Cardiac septum (tissue), 1 donor: Measurements from ENCODE around the gene COL19A1. TPM values are rescaled to one million over a fixed set of nuclear protein-coding genes. Genes with fewer than 3 reads are reported as not detected.
"Not testable (repeated sequence)": the region's sequence is repeated elsewhere in the genome, so short reads cannot be mapped to it uniquely, and the experiment has no call there.

Source experiments
- DNase-seq: peaks from one replicate; pipeline ENCODE4 v3.0.0-alpha.2; 2020; ENCODE audit warnings: low spot score
- intact Hi-C: fragments of 100-400 bp; cut with DNase I; formaldehyde crosslinking; loops from one replicate; pipeline ENCODE4 v1.14.0; 2022
- total RNA-seq: library from RNA; stranded (reverse); fragmentation: NEBNext Ultra II Directional; extraction: Animal tissue kit (Norgen Biotek cat#: 25700); gene quantifications from one replicate; pipeline ENCODE4 v1.2.1, GENCODE V29; 2021
- donor health status: DM: no; HTN: no; CAD: no.

COL19A1 gene
- total RNA-seq, 1 donor from 2014 or later: 3.3 TPM

- intact Hi-C loops: no loop called here
- DNase-seq: no peak
These were observed 78.8 kb downstream of the COL19A1 start for GRCh38 chr6:69945192-69945591.

DNA sequence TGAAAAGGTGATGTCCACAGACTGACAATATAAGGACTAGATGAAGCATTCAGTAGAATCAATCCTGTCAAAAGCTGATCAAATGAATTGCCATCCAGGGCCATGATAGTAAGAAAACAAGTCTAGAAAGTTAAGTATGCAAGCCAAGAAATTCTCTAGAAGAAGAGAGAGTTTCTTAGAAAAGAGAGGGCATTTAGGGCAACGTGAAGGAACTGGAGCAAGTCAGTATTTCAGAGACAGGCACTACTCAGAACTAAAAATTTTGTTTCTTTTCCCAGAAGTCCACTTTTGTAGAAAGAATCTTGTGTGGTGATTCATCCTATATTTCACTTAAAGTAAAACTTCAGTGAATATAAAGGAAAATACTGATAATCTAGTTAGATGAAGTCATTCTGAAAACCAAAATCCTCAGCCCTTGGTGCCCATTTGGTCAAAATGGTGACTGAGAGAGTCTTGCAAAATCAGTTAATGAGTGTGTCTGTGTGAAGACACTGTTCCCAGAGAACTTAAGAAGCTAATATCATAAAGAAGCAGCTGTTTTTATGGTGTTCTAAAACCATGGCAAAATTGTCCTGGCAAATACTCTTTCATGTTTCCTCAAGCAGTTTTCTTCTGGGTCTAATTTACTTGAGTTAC is 82.2 kb downstream of the COL19A1 start:
- intact Hi-C loops: no loop called here
- no peak for DNase-seq

DNA sequence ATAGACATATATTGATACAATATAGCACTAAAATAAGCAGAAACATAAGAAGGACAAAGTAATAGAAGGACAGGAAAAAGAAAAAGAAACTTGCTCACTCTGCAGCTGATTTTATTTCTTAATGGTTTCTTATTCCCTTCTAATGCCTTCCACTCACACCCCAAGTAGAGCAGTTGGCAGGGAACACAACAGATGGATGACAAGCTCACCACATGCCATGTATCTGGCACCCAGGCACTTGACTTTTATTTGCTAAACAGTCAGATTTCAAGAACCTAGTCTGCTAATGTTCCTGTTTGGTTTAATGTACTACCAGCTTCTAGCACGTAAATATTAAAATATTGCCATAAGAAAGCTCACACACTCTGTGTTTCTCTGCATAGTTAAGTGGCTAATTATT is 87.1 kb downstream of the COL19A1 start:
- intact Hi-C loops: no loop called here
- DNase-seq: no peak

GRCh38 chr6:69954733-69955132 is 88.4 kb downstream of the COL19A1 start:
- intact Hi-C loops: no loop called here
- no peak for DNase-seq

DNA sequence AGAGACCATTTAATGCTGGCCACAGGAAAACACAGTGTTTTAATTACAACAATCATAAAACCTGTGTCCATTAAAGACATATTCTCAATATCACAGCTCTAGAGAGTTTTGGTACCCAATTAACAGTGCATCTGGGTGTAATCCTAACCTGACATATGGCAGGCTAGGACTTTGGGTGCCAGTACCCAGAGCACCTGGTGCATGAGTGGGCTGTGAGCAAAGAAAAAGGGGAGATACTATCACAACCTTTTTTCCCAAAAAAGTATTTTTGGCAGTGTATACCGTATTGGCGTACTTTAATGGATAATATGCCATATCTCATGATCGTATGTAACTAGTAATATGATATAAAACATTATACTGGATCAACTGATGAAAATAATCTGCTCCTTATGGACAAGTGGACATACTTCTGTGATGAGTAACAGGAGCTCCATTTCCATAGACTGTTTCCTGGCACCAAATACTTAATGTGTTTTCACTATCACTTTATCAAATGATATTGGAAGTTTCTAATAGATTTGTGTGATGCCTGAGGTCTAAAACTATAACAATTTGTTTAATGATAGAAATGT is 91.7 kb downstream of the COL19A1 start:
- DNase-seq: no peak
- intact Hi-C loops: no loop called here

GRCh38 chr6:69958978-69959377 is 92.6 kb downstream of the COL19A1 start:
- DNase-seq: no peak
- intact Hi-C loops: no loop called here

DNA sequence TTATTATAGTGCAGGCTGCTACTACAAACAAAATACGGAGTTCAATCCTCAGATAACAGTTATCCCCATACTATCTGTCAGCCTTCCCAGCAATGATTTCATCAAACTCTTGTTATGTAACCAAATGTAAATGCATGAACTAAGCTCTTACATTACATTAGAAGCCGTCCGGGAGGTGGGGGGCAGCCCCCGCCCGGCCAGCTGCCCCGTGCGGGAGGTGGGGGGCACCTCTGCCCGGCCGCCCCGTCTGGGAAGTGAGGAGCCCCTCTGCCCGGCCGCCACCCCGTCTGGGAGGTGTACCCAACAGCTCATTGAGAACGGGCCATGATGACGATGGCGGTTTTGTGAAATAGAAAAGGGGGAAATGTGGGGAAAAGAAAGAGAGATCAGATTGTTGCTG is 99.6 kb downstream of the COL19A1 start:
- intact Hi-C loops, DNase-seq: not testable (repeated sequence)

- intact Hi-C loops: no loop called here
These were observed 106.8 kb downstream of the COL19A1 start for GRCh38 chr6:69973138-69973537.

DNA sequence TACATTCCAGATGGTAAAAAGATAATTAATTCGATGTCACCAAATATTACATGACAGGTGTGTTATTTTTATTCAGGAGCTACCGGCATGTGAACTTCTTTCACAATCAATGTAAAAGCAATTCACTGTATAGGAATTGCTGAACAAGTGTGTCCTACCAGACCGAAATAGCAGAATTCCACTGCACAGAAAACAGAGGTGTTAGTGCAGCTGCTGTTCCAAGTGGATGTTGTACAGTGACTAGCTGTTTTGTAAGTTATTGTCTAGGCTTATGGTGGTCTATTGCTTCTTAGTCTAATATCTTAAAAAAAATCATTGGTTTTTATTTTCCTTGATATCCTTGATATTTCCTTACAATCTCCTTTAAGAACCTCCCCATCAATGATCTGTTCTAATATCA is 107.4 kb downstream of the COL19A1 start:
- intact Hi-C loops: no loop called here
- no peak for DNase-seq

More at GRCh38 chr6:69973138-69973537, 106.8 kb downstream of the COL19A1 start:
- DNase-seq: no peak

- intact Hi-C loops: no loop called here
- no peak for DNase-seq
These were observed 107.8 kb downstream of the COL19A1 start for GRCh38 chr6:69974193-69974592.

DNA sequence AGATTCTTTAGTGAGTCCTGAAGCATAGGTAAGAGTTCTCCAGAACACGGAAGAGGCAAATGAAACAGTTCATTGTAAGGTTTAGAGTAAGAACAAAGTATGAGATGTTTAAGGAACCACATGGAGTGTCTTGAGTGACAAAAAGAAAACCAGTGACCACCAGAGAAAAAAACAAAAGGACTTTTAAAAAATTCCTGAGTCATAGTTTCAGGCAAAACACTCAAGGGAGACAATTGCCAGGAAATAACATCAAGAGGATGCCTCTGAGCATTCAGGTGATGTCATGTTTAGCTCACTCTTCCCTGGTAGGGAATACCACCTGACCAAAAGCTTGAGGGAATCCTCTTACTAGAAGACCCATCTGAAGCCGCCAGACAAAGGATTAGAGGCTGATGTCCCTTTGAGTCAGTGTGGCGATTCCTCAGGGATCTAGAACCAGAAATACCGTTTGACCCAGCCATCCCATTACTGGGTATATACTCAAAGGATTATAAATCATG is 110.3 kb downstream of the COL19A1 start:
- intact Hi-C loops: no loop called here
- DNase-seq: no peak

DNA sequence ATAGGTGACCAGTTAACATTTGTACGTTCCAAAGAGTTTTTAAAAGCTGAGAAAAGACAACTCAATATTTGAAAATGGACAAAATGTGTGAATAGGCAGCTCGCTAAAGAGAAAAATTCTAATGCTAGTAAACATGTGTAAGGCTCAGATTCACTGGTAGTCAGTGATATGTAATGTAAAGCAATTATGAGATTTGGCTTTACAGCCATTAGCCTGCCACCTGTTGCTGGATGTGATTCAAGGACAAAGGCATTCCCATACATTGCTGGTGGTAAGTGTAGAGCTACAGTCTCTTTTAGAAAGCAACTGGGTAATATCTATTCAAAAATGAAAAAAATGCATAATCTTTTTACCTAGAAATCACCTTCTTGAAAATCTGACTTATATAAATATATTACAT is 114.3 kb downstream of the COL19A1 start:
- DNase-seq: no peak
- intact Hi-C loops: no loop called here

DNA sequence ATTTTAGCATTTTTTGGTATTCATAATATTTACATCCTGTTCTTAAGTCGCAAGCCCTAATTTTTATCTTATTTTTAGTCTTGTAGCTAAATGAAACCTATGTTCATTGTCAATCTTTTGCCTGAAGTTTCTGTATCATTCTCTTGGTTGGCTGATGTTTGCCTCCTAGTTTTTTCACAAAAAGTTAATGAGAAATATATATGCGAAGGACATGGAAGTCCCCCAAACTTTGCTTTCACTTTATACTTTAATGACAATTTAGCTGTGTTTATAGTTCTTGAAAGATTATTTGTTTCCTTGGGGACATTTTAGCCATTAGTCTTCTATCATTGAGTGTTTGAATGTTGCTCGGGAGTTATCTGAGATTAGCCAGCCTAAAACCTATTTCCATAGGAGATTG is 118.2 kb downstream of the COL19A1 start:
- intact Hi-C loops: no loop called here
- no peak for DNase-seq

- intact Hi-C loops: no loop called here
- DNase-seq: no peak
These were observed 118.8 kb downstream of the COL19A1 start for GRCh38 chr6:69985180-69985579.

DNA sequence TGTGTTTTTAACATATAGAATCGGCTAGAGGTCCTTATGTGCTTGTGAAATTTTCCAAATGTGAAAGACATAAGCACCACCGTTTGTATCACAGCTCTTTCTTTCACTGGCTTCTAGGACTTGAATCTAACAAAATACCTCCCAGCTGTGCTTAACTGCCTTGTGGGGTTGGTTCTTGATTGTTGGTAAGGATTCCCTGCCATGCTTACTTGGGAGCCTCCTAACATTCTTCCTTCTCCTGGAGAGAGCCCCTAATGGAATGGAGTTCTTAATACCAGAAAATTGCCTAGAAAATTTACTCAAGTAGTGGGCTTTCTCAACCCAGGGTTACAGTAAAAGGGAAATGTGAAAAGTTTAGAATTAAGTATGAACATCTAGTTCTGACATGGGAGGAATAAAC is 121.2 kb downstream of the COL19A1 start:
- intact Hi-C loops: no loop called here
- DNase-seq: no peak

GRCh38 chr6:69988458-69989126 is 122.2 kb downstream of the COL19A1 start:
- intact Hi-C loops: no loop called here
- DNase-seq: no peak

GRCh38 chr6:69994251-69994650 is 127.9 kb downstream of the COL19A1 start:
- intact Hi-C loops: no loop called here
- DNase-seq: no peak

DNA sequence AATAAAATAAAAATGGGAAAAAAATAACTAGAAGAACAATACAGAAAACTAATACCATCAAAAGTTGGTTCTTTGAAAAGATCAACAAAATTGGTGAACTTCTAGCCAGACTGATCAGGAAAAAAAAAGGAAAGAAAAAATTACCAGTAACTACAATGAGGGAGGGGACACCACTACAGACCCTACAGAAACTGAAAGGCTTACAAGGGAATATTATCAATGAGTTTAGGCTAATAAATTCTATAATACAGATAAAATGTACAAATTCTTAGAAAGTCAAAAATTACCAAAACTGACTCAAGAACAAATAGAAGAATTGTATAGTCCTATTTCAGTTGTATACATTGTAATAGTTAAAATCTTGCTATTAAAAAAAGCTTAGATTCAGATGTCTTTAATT is 141.8 kb downstream of the COL19A1 start:
- intact Hi-C loops: no loop called here
- DNase-seq: no peak

DNA sequence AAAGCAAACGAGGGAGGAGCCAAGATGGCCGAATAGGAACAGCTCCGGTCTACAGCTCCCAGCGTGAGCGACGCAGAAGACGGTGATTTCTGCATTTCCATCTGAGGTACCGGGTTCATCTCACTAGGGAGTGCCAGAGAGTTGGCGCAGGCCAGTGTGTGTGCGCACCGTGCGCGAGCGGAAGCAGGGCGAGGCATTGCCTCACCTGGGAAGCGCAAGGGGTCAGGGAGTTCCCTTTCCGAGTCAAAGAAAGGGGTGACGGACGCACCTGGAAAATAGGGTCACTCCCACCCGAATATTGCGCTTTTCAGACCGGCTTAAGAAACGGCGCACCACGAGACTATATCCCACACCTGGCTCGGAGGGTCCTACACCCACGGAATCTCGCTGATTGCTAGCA is 144.0 kb downstream of the COL19A1 start:
- intact Hi-C loops: not testable (repeated sequence)

GRCh38 chr6:70023201-70023600 is 156.8 kb downstream of the COL19A1 start:
- DNase-seq, intact Hi-C loops: not testable (repeated sequence)

More for the DNA sequence above, 144.0 kb downstream of the COL19A1 start:
- not testable (repeated sequence) for DNase-seq

DNA sequence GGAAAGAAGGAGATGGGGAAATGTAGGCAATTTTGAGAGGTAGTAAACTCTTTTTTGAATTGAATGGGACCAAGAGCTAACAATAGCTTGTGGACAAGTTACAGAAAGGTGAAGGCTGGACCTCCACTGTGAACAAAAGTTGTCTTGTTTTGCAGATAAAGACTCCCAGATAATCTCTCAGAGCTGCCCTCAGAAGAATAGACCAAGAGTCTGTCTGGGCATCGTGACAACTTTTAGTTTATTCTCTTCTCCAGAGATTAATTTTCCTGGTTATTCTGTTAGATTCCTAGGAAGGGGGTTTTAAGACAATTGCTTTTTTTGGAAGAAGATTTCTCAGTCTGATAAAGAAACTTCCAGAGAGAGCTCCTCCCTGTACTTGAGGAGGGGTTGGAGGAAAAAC is 161.9 kb downstream of the COL19A1 start:
- intact Hi-C loops: no loop called here
- no peak for DNase-seq
